ENCODE data around the gene IQCH. TPM values are rescaled to one million over a fixed set of nuclear protein-coding genes. Genes with fewer than 3 reads are reported as not detected.

IQCH gene
- total and polyA plus RNA-seq, 2 experiments from 2014 or later = 1.7 to 4.6 TPM

- no peak for ATAC-seq
- Histone ChIP-seq H3K27ac (ENCODE audit: low read depth) (no peak overlapping the region), H3K4me1 (ENCODE audit: insufficient read depth) (no peaks in the 10 kb centered on the region), H3K9me2 (ENCODE audit: insufficient read depth) (no peaks in the 10 kb centered on the region), H3K27me3 (ENCODE audit: insufficient read depth) (no peaks in the 10 kb centered on the region), H3F3A (replicated peaks; ENCODE audit: low read depth) (no peaks in the 10 kb centered on the region), H4K20me1 (replicated peaks; ENCODE audit: insufficient read depth) (no peaks in the 10 kb centered on the region), H3K79me2 (replicated peaks; ENCODE audit: insufficient read depth) (no peaks in the 10 kb centered on the region), H2AFZ (no peak overlapping the region), H3K36me3 (ENCODE audit: insufficient read depth) (no peaks in the 10 kb centered on the region; the same call in none of the 2 replicates), H3K4me2 (no peak overlapping the region), H3K4me3 (no peak overlapping the region)
- 0 out of 3 replicates have a peak, but pooled peaks cover 2% of the 10 kb centered on the region for H3K4me1 Mint-ChIP-seq
- H3K36me3 Mint-ChIP-seq (ENCODE audit: low read depth) = no peaks in the 10 kb centered on the region
- TF ChIP-seq JUNB (IDR thresholded peaks at IDR 0.05; ENCODE audit: unreplicated experiment) (no peak), CTCF (conservative IDR thresholded peaks at IDR 0.05; ENCODE audit: low read depth in 2 of 2) (no peak), ZNF114 (CRISPR knock-in tag; IDR thresholded peaks at IDR 0.05) (no peak), POLR2AphosphoS5 (IDR thresholded peaks at IDR 0.05; ENCODE audit: low read depth) (no peak), CREB1 (CRISPR knock-in tag; IDR thresholded peaks at IDR 0.05; ENCODE audit: low read depth) (no peak), ZNF462 (CRISPR knock-in tag; IDR thresholded peaks at IDR 0.05) (no peak), EZH2 (IDR thresholded peaks at IDR 0.05; ENCODE audit: low read depth, unreplicated experiment) (no peak), REST (IDR thresholded peaks at IDR 0.05; ENCODE audit: unreplicated experiment) (no peak), ZNF331 (CRISPR knock-in tag; IDR thresholded peaks at IDR 0.05; ENCODE audit: low read depth) (no peak), ETS1 (IDR thresholded peaks at IDR 0.05) (no peak), EZH2phosphoT487 (IDR thresholded peaks at IDR 0.05; ENCODE audit: unreplicated experiment) (no peak), STAT1 (IDR thresholded peaks at IDR 0.05; ENCODE audit: unreplicated experiment) (no peak), NANOG (IDR thresholded peaks at IDR 0.05; ENCODE audit: borderline replicate concordance) (no peak)
- no peak for DNase-seq (ENCODE audit: low spot score)
- no peak overlapping the region for H3K27ac Mint-ChIP-seq
- H3K9me3 Mint-ChIP-seq = no peaks in the 10 kb centered on the region
- H3K27me3 Mint-ChIP-seq (ENCODE audit: insufficient read depth, low read depth, poor library complexity) = peaks cover 1% of the 10 kb centered on the region
- no peak overlapping the region for H3K4me3 Mint-ChIP-seq
These were observed 257.0 kb downstream of the IQCH start for GRCh38 chr15:67511606-67512005.
